Astrocyte (in vitro differentiated cells and primary cell): Measurements from ENCODE around the gene NAA16. TPM values are rescaled to one million over a fixed set of nuclear protein-coding genes. Genes with fewer than 3 reads are reported as not detected.

Experiments
- DNase-seq: peaks from one replicate; pipeline ENCODE4 v3.0.0-alpha.2; 2010; ENCODE audit warnings: low read depth
- FAIRE-seq: peaks from 2 replicates; lab custom pipeline; 2011; peaks lifted over from hg19 to GRCh38; lab: Jason Lieb, UNC
- H2AFZ ChIP-seq: 2 replicates; pipeline ENCODE4 v1.6.0; 2012; ENCODE audit warnings: low read depth, low read length, inconsistent platforms
- H3K27ac ChIP-seq: 2 replicates; pipeline ENCODE4 v1.5.1; 2011; ENCODE audit warnings: low read depth, low read length, inconsistent platforms
- H3K27me3 ChIP-seq: 2 replicates; pipeline ENCODE4 v1.6.0; 2011; ENCODE audit warnings: low read length, inconsistent platforms; ENCODE audit not compliant: insufficient read depth
- H3K36me3 ChIP-seq: 2 replicates; pipeline ENCODE4 v1.5.1; 2011; ENCODE audit warnings: low read length, inconsistent platforms; ENCODE audit not compliant: insufficient read depth
- H3K4me1 ChIP-seq: 2 replicates; pipeline ENCODE4 v1.5.1; 2011; ENCODE audit warnings: low read length, inconsistent platforms; ENCODE audit not compliant: insufficient read depth
- H3K4me2 ChIP-seq: 2 replicates; pipeline ENCODE4 v1.6.0; 2012; ENCODE audit warnings: low read length, inconsistent platforms
- H3K4me3 ChIP-seq: 2 replicates; pipeline ENCODE4 v1.5.1; 2011; ENCODE audit warnings: low read depth, mild to moderate bottlenecking, low read length, inconsistent platforms; ENCODE audit not compliant: insufficient read depth
- H3K79me2 ChIP-seq: 2 replicates; pipeline ENCODE4 v1.6.0; 2012; ENCODE audit warnings: mild to moderate bottlenecking, low read length, inconsistent platforms; ENCODE audit not compliant: insufficient read depth
- H3K9ac ChIP-seq: 2 replicates; pipeline ENCODE4 v1.6.0; 2012; ENCODE audit warnings: mild to moderate bottlenecking, low read length, inconsistent platforms
- H3K9me3 ChIP-seq: 2 replicates; pipeline ENCODE4 v1.5.1; 2012; ENCODE audit warnings: low read depth, mild to moderate bottlenecking, low read length, inconsistent platforms; ENCODE audit not compliant: insufficient read depth
- H4K20me1 ChIP-seq: 2 replicates; pipeline ENCODE4 v1.6.0; 2012; ENCODE audit warnings: low read length, inconsistent platforms; ENCODE audit not compliant: insufficient read depth
- H3K27ac Mint-ChIP-seq: one replicate; pipeline ENCODE4 v1.8.0; 2021; ENCODE audit warnings: mild to moderate bottlenecking, mixed read lengths; ENCODE audit not compliant: unreplicated experiment
- H3K27me3 Mint-ChIP-seq: one replicate; pipeline ENCODE4 v1.8.0; 2021; ENCODE audit warnings: low read depth, mixed read lengths; ENCODE audit not compliant: unreplicated experiment
- H3K36me3 Mint-ChIP-seq: one replicate; pipeline ENCODE4 v1.8.0; 2021; ENCODE audit warnings: low read depth, mixed read lengths; ENCODE audit not compliant: unreplicated experiment
- H3K4me1 Mint-ChIP-seq: one replicate; pipeline ENCODE4 v1.8.0; 2021; ENCODE audit warnings: low read depth, mixed read lengths; ENCODE audit not compliant: unreplicated experiment
- H3K4me3 Mint-ChIP-seq: one replicate; pipeline ENCODE4 v1.8.0; 2021; ENCODE audit warnings: mild to moderate bottlenecking, moderate library complexity, mixed read lengths; ENCODE audit not compliant: unreplicated experiment
- H3K9me3 Mint-ChIP-seq: one replicate; pipeline ENCODE4 v1.8.0; 2021; ENCODE audit warnings: mild to moderate bottlenecking, mixed read lengths; ENCODE audit not compliant: unreplicated experiment
- EZH2 ChIP-seq: IDR thresholded peaks from 2 replicates; pipeline ENCODE4 v1.6.1; 2012; ENCODE audit warnings: mild to moderate bottlenecking, low read length, inconsistent platforms; ENCODE audit not compliant: insufficient read depth
- total RNA-seq: library from RNA; stranded (reverse); gene quantifications from 2 replicates; pipeline ENCODE4 v1.2.1, GENCODE V29; 2021
- TF ChIP-seq, protein P1 (sequence below): IDR thresholded peaks from 2 replicates; pipeline ENCODE4 v1.5.1; 2011; ENCODE audit warnings: low read depth, mild to moderate bottlenecking, inconsistent platforms, low read length, moderate library complexity; ENCODE audit not compliant: insufficient read depth

The NAA16 gene
- total RNA-seq, 1 donor from 2014 or later: 11.5 TPM

DNA sequence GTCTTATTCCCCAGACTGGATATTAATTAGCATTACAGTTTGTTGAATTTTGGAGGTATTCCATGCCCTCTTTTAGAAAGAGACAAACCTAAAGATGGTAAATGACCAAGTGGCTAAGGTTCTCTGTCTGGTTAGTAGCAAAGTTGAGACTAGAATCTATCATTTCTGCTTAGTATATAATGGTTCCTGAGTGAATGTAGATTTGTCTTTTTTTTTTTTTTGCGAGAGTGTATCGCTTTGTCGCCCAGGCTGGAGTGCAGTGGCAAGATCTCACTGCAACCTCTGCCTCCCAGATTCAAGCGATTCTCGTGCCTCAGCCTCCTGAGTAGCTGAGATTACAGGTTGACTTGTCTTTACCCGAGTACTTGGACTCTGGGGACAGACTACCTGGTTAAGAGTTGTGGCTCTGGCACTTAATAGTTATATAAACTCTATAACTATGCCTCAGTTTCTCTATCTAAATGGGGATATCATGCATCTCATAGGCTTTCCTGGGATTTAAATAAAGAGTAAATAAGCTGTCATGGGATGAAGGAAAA is 2.7 kb downstream of the NAA16 start:
- H3K79me2 ChIP-seq: peaks cover 72% of the 10 kb centered on the region
- H3K36me3 Mint-ChIP-seq: no peaks in the 10 kb centered on the region
- H3K27ac ChIP-seq: no peak overlapping the region
- H3K4me2 ChIP-seq: peak overlapping the region; percentile 99
- no peaks in the 10 kb centered on the region for H3K36me3 ChIP-seq
- peaks cover 37% of the 10 kb centered on the region for H4K20me1 ChIP-seq
- FAIRE-seq (no peak), DNase-seq (no peak)
- no peaks in the 10 kb centered on the region for H3K9me3 Mint-ChIP-seq
- H3K27me3 Mint-ChIP-seq: no peaks in the 10 kb centered on the region
- no peaks in the 10 kb centered on the region for H3K27me3 ChIP-seq
- no peak overlapping the region for H3K4me3 ChIP-seq
- H3K4me3 Mint-ChIP-seq: no peak overlapping the region
- H3K4me1 Mint-ChIP-seq: peaks cover 4% of the 10 kb centered on the region
- peaks cover 11% of the 10 kb centered on the region for H3K4me1 ChIP-seq
- H2AFZ ChIP-seq: no peak overlapping the region
- H3K9ac ChIP-seq: no peak overlapping the region
- TF ChIP-seq, protein P1, sequence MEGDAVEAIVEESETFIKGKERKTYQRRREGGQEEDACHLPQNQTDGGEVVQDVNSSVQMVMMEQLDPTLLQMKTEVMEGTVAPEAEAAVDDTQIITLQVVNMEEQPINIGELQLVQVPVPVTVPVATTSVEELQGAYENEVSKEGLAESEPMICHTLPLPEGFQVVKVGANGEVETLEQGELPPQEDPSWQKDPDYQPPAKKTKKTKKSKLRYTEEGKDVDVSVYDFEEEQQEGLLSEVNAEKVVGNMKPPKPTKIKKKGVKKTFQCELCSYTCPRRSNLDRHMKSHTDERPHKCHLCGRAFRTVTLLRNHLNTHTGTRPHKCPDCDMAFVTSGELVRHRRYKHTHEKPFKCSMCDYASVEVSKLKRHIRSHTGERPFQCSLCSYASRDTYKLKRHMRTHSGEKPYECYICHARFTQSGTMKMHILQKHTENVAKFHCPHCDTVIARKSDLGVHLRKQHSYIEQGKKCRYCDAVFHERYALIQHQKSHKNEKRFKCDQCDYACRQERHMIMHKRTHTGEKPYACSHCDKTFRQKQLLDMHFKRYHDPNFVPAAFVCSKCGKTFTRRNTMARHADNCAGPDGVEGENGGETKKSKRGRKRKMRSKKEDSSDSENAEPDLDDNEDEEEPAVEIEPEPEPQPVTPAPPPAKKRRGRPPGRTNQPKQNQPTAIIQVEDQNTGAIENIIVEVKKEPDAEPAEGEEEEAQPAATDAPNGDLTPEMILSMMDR: no peak
- TF ChIP-seq EZH2: no peak
- no peak overlapping the region for H3K27ac Mint-ChIP-seq
- no peaks in the 10 kb centered on the region for H3K9me3 ChIP-seq

DNA sequence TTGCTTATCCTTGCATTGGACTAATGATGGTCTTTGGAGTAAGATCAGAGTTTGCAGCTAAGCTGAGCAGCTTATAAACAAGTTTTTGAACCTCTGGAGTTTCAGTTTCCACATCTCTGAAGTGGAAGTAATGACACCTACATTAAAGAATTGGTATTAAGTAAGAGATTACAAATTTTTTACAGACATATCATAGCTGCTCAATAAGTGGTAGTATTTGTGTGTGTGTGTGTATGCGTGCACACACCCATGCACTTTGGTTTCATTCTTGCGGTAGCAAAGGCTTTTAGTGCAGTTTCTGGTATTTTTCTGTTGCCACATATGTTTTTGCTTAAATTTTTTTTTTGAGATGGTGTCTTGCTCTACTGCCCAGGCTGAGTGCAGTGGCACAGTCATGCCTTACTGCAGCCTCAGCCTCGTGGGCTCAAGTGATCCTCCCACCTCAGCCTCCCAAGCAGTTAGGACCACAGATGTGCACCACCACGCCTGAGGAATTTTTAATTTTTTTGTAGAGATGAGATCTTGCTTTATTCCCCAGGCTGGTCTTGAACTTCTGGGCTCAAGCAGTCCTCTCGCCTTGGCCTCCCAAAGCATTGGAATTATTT is 4.5 kb downstream of the NAA16 start:
- DNase-seq (peak; percentile 7), FAIRE-seq (no peak)
- no peak overlapping the region for H3K4me3 Mint-ChIP-seq
- no peaks in the 10 kb centered on the region for H3K27me3 Mint-ChIP-seq
- H3K9me3 Mint-ChIP-seq: no peaks in the 10 kb centered on the region
- TF ChIP-seq, protein P1: no peak
- TF ChIP-seq EZH2: no peak
- no peak overlapping the region for H3K4me3 ChIP-seq
- no peak overlapping the region for H3K9ac ChIP-seq
- no peak overlapping the region for H3K27ac Mint-ChIP-seq
- H3K79me2 ChIP-seq: peaks cover 89% of the 10 kb centered on the region
- H3K36me3 ChIP-seq: no peaks in the 10 kb centered on the region
- peaks cover 37% of the 10 kb centered on the region for H4K20me1 ChIP-seq
- H3K27me3 ChIP-seq: no peaks in the 10 kb centered on the region
- H3K36me3 Mint-ChIP-seq: no peaks in the 10 kb centered on the region
- H3K4me2 ChIP-seq: no peak overlapping the region
- peaks cover 11% of the 10 kb centered on the region for H3K4me1 ChIP-seq
- no peak overlapping the region for H2AFZ ChIP-seq
- H3K9me3 ChIP-seq: no peaks in the 10 kb centered on the region
- no peak overlapping the region for H3K27ac ChIP-seq
- H3K4me1 Mint-ChIP-seq: peaks cover 4% of the 10 kb centered on the region

DNA sequence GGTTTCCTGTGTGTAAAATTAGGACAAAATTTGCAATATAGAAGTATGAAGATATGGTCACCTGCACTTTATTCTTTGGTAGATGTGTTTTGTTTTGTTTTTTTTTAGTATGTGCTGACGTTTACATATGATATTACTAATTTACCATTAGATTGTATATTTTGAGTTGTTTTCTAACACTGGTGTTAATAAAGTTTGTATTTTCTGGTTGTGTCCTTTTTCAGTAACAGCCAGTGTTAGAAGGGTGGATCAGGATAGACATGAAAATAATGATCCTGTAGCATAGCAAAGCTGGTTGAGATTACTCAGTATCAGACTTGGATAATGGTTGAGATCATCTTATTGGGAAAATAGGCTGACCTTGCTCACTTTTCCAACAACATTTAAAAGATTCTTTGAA is 6.2 kb downstream of the NAA16 start:
- H3K36me3 ChIP-seq: no peaks in the 10 kb centered on the region
- H3K27me3 Mint-ChIP-seq: no peaks in the 10 kb centered on the region
- TF ChIP-seq EZH2: no peak
- TF ChIP-seq, protein P1: no peak
- H3K79me2 ChIP-seq: peaks cover 88% of the 10 kb centered on the region
- no peak overlapping the region for H2AFZ ChIP-seq
- no peak overlapping the region for H3K4me2 ChIP-seq
- FAIRE-seq (no peak), DNase-seq (no peak)
- H3K4me1 ChIP-seq: peaks cover 9% of the 10 kb centered on the region
- no peak overlapping the region for H3K27ac ChIP-seq
- H3K36me3 Mint-ChIP-seq: no peaks in the 10 kb centered on the region
- no peaks in the 10 kb centered on the region for H3K27me3 ChIP-seq
- H4K20me1 ChIP-seq: peaks cover 35% of the 10 kb centered on the region
- H3K9me3 Mint-ChIP-seq: no peaks in the 10 kb centered on the region
- H3K27ac Mint-ChIP-seq: no peak overlapping the region
- no peak overlapping the region for H3K9ac ChIP-seq
- H3K4me3 ChIP-seq: no peak overlapping the region
- H3K9me3 ChIP-seq: no peaks in the 10 kb centered on the region
- no peak overlapping the region for H3K4me3 Mint-ChIP-seq
- peaks cover 4% of the 10 kb centered on the region for H3K4me1 Mint-ChIP-seq
